ENCODE data around the gene LRTM2.

DNA sequence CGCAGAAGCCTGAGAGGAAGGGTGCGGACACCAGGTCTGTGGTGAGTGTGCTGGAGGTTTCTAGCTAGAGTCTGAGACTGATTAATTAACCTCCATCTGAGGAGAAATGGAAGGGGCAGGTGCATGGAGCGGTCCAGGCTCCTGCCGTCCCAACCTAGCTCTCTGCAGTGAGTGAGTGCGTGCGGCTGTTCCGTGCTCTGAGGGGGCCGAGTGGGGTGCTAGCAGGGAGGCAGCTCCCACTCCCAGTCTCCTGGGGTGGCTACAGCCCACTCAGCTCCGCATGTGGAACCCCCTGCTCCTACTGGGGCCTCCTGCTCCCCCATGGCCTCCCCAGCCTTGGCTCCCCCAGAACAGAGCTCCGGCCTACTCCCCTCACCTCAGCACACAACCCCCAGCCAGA lies 2.9 kb downstream of the LRTM2 start:
- TF ChIP-seq EZH2 (IDR thresholded peaks at IDR 0.05) (no peak), POLR2AphosphoS5 (IDR thresholded peaks at IDR 0.05; ENCODE audit: low read depth, low read length) (no peak), YY1 (IDR thresholded peaks at IDR 0.05; ENCODE audit: extremely low read depth, insufficient replicate concordance, low read depth, low read length) (no peak), SRF (IDR thresholded peaks at IDR 0.05; ENCODE audit: low read depth) (no peak), POLR2A (IDR thresholded peaks at IDR 0.05; ENCODE audit: borderline replicate concordance, extremely low read depth, insufficient read depth, insufficient read length) (no peak), RAD21 (IDR thresholded peaks at IDR 0.05; ENCODE audit: low read depth) (no peak)
- TF ChIP-seq, protein P1, sequence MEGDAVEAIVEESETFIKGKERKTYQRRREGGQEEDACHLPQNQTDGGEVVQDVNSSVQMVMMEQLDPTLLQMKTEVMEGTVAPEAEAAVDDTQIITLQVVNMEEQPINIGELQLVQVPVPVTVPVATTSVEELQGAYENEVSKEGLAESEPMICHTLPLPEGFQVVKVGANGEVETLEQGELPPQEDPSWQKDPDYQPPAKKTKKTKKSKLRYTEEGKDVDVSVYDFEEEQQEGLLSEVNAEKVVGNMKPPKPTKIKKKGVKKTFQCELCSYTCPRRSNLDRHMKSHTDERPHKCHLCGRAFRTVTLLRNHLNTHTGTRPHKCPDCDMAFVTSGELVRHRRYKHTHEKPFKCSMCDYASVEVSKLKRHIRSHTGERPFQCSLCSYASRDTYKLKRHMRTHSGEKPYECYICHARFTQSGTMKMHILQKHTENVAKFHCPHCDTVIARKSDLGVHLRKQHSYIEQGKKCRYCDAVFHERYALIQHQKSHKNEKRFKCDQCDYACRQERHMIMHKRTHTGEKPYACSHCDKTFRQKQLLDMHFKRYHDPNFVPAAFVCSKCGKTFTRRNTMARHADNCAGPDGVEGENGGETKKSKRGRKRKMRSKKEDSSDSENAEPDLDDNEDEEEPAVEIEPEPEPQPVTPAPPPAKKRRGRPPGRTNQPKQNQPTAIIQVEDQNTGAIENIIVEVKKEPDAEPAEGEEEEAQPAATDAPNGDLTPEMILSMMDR (IDR thresholded peaks at IDR 0.05 in 2 of 3, conservative IDR thresholded peaks at IDR 0.05 in 1 of 3; ENCODE audit: borderline replicate concordance in 1 of 3, insufficient read depth in 1 of 3, low read depth in 2 of 3, low read length in 2 of 3), result no peak
- TF ChIP-seq, protein P2, sequence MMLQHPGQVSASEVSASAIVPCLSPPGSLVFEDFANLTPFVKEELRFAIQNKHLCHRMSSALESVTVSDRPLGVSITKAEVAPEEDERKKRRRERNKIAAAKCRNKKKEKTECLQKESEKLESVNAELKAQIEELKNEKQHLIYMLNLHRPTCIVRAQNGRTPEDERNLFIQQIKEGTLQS (IDR thresholded peaks at IDR 0.05), result no peak
- TF ChIP-seq, protein P3, sequence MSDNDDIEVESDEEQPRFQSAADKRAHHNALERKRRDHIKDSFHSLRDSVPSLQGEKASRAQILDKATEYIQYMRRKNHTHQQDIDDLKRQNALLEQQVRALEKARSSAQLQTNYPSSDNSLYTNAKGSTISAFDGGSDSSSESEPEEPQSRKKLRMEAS (IDR thresholded peaks at IDR 0.05), result no peak
